ENCODE measurements around the gene ZNF398. TPM values are rescaled to one million over a fixed set of nuclear protein-coding genes. Genes with fewer than 3 reads are reported as not detected.

Gene ZNF398
- total and polyA plus RNA-seq, 9 of the 15 experiments (the other 6 are each of a cell fraction or from before 2014, with no cell fraction given): 4.0 to 18.6 (median 10.4) TPM

- POLR2A ChIA-PET: interaction anchor here (1.3 to 1.8 kb wide), 2 partner anchors 21 to 39 kb away, joined by 6 to 7 read pairs; partner anchors contain the start of gene ZNF425
- intact Hi-C loops (cut with micrococcal nuclease): no loop called here
- H2AFZ ChIP-seq (ENCODE audit: low read depth, low read length): no peak overlapping the region
Measured at GRCh38 chr7:149104214-149104613, 43.0 kb upstream of the ZNF398 start.

More at GRCh38 chr7:149104214-149104613, 43.0 kb upstream of the ZNF398 start:
- H3K36me3 ChIP-seq (ENCODE audit: control insufficient read depth, insufficient read depth, low read length): no peaks in the 10 kb centered on the region
- in situ Hi-C loops (cut with MboI): no loop called here
- WGBS (ENCODE audit: insufficient coverage, low coverage, missing lambda C conversion rate): 66% methylated on average over 35 of the region's 35 CpGs
- ATAC-seq (no peak), FAIRE-seq (no peak), DNase-seq (ENCODE audit: extremely low read depth in 1 of 4, low spot score in 3 of 4) (no peak)
- no peaks in the 10 kb centered on the region for H3K79me2 ChIP-seq (ENCODE audit: control insufficient read depth, insufficient read depth, low read length)
- H3K9me3 ChIP-seq (replicated peaks; ENCODE audit: control insufficient read depth, insufficient read depth, low read depth, low read length): no peaks in the 10 kb centered on the region
- H3K27me3 ChIP-seq (ENCODE audit: control insufficient read depth in 2 of 2, insufficient read depth in 2 of 2, low read length in 2 of 2): peaks cover 25 to 34% of the 10 kb centered on the region in 2 experiments
- H3K4me3 ChIP-seq: no peak overlapping the region
- H3K9me1 ChIP-seq (ENCODE audit: control insufficient read depth, insufficient read depth, low read length): no peaks in the 10 kb centered on the region
- CTCF ChIA-PET (ENCODE audit: low intra/inter-chr PET ratio): no interaction called here
- H3K4me1 ChIP-seq (replicated peaks in 1 of 2; ENCODE audit: control insufficient read depth in 2 of 2, insufficient read depth in 2 of 2, low read length in 2 of 2): peaks cover 0 to 10% of the 10 kb centered on the region in 2 experiments; a peak in 2 of 5 replicates
- no TSS peak for BruUV-seq (replicated peaks)
- no peak overlapping the region for H3K27ac ChIP-seq (ENCODE audit: extremely low read depth, low read depth, low read length)
- TF ChIP-seq ZBTB33 (CRISPR knock-in tag; IDR thresholded peaks at IDR 0.05) (peak; percentile 58; the same call in 1 of the 2 replicates), CGGBP1 (CRISPR knock-in tag; IDR thresholded peaks at IDR 0.05) (no peak)
- no peaks in the 10 kb centered on the region for H4K20me1 ChIP-seq (replicated peaks; ENCODE audit: control insufficient read depth, insufficient read depth, low read length)
- H3K4me2 ChIP-seq (ENCODE audit: insufficient read depth, low read length): no peak overlapping the region
- H3K9ac ChIP-seq (ENCODE audit: insufficient read depth in 1 of 2, low read depth in 2 of 2, low read length in 2 of 2): 0 out of 4 replicates have a peak overlapping the region, but pooled peaks of 1 of the 2 experiments have one; percentile 8

All from K562 (cell line).